Vagina (tissue), 2 donors: Measurements from ENCODE around the gene TENT5A.

ENCODE experiments used
- POLR2A ChIP-seq, 2 donors: fragments of 450-650 bp; IDR thresholded peaks; one replicate each; pipeline ENCODE4 v1.6.1; 2017; ENCODE audit warnings: antibody characterized with exemption in 2 of 2, mild to moderate bottlenecking in 2 of 2, moderate library complexity in 2 of 2
- TF ChIP-seq, protein P1 (sequence below), 3 experiments: fragments of 450-650 bp in 2 of 3; fragments of 200-600 bp in 1 of 3; sonication (generic) in 1 of 3; IDR thresholded peaks; one replicate each; pipeline ENCODE4 v1.5.1; 2017 to 2019; ENCODE audit warnings: antibody characterized with exemption in 3 of 3, mild to moderate bottlenecking in 2 of 3, moderate library complexity in 2 of 3

DNA sequence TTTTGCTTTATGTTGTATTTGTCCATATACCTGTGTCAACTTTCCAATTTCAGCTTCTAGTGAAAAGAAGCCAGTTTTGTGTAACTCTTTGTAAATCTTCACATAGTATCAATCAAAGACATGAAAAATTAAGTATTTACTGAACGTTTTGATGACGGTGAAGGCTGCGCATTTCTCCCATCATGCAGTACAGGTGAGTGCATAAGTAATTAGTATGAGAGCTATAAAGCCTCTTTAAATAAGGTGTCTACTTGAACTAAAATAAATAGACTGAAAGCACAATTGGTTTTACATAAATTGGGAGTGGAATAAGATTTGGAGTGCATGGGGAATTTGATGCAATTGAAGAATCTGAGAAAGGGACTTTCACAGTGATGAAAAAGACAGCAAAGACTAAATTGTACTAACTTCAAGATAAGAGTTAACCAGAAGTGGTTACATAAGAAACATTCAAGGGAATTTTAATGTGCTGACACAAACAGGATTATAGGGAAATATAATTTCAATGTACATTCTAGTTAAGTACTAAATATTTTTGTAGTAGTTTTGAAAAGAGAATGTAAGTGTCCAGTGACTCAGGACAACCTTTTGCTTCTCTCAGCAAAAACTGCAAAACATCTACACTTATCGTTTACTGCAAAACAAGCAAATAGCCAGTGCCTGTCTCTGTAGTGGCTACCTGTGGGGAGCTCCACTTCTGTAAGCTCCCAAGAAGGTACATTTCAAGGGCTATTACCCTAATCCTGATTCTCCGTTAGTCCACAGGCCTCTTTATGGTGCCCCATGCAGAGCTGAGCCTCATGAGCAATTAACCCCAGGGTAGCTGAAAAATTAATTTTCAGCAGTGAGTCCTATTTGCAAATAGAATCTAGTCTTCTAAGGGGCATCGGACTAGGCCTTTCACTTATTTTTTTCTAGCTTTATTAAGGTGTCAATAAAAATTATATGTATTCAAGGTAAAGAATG lies 13.0 kb downstream of the TENT5A start:
- no peak for TF ChIP-seq POLR2A (IDR thresholded peaks at IDR 0.05)
- TF ChIP-seq, protein P1, sequence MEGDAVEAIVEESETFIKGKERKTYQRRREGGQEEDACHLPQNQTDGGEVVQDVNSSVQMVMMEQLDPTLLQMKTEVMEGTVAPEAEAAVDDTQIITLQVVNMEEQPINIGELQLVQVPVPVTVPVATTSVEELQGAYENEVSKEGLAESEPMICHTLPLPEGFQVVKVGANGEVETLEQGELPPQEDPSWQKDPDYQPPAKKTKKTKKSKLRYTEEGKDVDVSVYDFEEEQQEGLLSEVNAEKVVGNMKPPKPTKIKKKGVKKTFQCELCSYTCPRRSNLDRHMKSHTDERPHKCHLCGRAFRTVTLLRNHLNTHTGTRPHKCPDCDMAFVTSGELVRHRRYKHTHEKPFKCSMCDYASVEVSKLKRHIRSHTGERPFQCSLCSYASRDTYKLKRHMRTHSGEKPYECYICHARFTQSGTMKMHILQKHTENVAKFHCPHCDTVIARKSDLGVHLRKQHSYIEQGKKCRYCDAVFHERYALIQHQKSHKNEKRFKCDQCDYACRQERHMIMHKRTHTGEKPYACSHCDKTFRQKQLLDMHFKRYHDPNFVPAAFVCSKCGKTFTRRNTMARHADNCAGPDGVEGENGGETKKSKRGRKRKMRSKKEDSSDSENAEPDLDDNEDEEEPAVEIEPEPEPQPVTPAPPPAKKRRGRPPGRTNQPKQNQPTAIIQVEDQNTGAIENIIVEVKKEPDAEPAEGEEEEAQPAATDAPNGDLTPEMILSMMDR (IDR thresholded peaks at IDR 0.05) = no peak
